Stimulated activated CD8-positive, alpha-beta memory T cell treated with anti-CD3 and anti-CD28 coated beads, Interleukin-2, amount 100 ng/mL, for 1 hour (primary cell): Measurements from ENCODE around the gene SLC37A1.
"Not testable (repeated sequence)": the region's sequence is repeated elsewhere in the genome, so short reads cannot be mapped to it uniquely, and the experiment has no call there.

Source experiments
- DNase-seq, 2 donors: peaks; one replicate each; pipeline ENCODE4 v3.0.0-alpha.2; 2020; ENCODE audit warnings: low read depth in 2 of 2

The SLC37A1 gene

DNA sequence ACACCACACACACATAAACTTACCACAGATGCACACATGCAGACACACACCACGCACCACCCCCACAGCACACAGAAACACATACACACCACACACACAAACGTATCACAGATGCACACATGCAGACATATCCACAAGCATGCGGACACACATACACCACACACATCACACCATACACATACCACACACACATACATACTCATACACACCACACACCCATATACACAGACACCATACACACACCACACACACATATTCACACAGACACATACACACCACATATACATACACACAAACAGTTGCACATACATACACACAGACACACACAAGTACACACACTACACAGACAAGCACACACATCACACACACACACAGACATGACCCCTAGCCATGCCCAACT, 102.3 kb downstream of the SLC37A1 start:
- no peak for DNase-seq

DNA sequence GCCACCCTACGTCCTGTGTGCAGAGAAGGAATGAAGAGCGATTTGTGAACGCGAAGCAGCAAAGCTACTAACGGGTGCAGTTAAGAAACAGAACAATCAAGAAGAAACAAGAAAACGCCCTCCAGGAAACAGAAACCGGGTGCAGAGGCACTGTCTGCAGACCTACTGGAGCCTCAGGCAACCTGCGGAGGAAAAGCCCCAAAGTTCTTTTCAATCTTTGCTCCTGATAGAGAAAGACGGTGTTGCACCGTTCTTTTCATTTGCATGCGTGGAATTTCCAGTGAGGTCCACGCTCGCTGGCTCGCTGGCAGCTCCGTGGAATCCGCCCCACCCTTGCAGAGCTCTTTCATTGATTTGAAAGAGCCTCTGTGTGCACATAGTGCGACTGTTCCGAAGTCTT, 102.8 kb downstream of the SLC37A1 start:
- no peak for DNase-seq

DNA sequence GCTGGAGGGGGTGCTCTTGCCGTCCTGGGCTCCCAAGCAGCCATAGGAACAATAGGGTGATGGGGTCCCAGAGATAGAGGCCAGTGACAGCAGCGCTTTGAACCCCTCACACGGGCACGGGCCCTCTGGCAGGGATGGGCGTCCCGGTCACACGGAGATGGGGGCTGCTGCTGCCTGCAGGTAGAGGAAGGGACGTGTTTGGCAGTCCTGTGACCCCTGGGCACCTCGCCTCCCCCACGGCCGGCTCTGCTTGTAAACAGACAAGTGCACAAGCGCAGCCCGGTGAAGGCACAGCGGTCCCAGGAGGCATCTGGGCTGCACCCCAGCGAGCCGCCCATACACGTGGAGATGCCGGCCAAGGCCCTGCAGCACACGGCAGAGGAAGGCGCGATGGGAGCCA, 103.3 kb downstream of the SLC37A1 start:
- DNase-seq = no peak

DNA sequence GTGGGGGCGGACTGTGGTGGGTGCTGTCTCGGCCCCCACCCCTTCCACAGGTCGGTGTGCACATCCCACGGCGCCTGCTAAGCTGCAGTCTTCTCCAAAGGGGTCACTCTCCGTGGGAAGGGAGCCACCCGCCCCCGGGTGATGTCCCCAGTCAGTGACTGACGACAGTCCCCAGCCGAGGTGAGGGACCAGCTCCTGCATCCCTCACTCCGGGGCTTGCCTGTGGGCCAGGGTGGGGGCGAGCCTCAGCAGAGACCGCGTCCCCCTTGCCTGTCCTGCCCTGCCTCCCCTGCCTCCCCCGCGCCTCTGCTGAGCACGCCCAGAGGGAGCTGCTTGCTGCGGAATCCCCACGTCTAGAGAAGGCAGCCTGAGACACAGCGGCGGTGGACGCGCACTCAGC, 103.8 kb downstream of the SLC37A1 start:
- no peak for DNase-seq

DNA sequence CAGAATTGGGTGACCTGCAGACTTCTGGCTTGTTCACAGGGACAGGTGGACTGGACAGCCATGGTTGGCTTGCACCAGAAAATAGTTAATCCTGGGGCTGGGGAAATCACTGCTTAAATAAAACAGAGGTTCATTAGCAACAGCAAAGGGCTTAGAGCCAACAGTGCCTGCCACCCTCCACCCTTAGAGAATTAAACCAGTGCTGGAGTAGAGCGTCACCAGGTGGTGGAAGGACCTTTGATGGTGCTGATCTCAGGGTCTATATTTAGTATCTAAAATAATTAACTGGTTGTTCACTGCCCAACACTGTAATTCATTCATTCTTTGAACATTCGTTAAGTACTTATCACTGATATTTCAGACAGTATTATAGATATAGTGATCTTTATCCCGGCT, 105.1 kb downstream of the SLC37A1 start:
- no peak for DNase-seq

DNA sequence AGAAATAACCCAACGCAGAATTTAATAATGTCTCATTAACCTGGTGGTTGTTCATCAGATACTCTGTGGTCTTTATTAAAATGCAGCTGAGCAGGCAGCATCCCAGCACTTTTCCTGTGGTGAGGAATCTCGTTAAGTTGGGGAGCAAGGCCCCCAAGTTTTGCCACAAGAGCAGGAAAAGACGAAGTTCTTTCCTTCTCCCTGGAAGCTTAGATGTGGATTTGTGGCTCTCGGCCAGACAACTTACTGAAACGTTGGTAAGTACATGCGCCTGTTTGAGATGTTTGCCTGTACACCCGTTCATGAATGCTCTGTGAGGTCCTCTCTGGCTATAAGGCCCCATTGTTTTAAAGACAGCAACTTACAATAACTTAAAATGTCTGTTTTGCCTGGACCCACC, 105.5 kb downstream of the SLC37A1 start:
- DNase-seq = no peak

DNA sequence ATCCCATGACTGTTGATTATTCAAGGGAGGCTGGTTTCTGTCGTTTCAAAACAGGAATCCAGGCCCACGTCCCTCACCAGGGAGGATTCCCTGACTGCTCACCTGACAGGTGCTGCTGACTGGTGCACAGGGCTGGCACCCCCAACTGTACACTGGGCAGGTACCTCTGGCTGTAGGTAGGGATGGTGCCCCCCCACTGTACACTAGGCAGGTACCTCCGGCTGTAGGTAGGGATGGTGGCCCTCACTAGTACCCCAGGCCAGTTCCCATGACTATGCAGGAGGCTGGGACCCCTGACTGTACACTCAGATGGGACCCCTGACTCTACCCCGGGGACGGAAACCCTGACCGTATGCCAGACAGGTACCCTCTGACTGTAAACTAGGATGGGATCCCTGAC, 106.2 kb downstream of the SLC37A1 start:
- DNase-seq = no peak

DNA sequence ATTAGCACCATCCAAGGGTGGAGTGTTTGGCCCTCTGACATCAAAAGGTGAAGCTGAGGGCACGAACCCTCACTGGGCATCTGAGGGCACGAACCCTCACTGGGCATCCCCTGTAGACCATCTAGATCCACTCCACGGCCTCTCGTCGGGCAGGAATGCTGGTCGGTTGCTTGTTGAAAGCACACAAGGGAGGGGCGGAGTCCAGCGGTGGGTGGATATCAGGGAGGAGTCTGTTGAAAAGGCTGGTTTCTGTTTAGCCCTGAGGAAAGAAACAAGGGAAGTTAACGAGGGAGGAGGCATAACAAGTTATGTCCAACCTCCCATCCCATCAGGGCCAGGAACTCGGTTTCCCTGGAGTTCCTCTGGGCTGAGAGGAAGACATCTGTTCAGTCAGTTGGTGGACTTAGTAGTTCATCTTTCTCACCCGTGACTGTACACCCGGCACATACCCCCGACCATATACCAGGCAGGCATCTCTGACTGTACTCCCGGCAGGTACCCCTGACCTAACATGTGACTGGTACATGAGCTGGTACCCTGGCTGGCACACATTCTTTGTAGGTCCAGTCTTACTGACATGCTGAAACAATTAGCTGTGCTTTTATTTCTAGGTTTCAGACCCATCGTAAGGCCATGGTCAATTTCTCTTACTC, 107.6 kb downstream of the SLC37A1 start:
- DNase-seq = no peak

DNA sequence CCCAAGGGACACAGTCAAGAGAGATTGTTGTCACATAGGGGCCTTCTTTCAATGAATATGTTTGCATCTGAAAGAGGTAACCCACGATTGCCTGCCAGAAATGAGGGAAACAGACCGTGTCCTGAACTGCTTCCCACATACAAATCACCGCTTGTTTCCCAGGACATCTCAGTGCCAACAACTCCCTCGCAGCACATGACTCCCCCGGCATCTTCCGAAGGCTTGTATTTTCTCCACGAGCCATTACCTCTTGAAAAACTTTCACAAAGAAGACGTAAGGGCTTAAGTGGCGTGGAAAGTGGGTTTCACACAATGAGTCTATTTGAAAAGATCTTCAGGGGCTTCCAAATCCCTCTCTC, 108.1 kb downstream of the SLC37A1 start:
- DNase-seq = no peak

DNA sequence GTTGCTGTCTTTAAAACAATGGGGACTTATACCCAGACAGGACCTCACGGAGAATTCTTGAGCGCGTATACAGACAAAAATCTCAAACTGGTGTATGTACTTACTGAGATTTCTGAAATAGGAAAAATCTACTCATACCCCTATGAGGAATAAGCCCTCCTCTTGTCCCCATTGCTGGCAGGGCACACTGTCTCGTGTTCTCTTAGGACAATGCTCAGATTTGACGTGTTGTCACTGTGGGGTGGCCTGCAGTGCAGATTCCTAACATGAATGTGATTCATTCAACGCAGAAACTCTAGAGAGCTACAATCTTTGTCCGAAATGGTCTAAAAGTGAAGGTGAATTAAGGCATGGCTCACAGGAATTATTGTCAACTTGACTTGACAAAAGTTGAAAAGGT, 108.6 kb downstream of the SLC37A1 start:
- no peak for DNase-seq

DNA sequence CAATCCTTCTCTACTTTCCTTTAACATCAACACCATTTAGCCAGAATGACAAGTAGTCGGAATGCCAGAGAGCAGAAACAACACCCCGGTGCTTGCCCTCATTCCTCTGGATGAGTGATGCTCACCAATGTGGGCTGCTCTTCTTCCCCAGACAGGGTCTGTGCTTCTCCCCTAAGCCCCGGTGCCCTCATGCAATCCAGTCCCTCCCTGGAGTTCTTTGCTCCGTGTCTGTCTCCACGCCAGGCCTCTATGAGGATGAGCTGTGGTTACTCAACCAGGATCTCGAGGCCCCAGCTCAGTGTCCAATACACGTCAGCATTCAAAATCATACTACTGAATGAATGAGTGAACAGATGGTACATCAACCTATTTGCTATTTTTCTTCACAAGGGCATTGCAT, 110.0 kb downstream of the SLC37A1 start:
- DNase-seq = no peak

DNA sequence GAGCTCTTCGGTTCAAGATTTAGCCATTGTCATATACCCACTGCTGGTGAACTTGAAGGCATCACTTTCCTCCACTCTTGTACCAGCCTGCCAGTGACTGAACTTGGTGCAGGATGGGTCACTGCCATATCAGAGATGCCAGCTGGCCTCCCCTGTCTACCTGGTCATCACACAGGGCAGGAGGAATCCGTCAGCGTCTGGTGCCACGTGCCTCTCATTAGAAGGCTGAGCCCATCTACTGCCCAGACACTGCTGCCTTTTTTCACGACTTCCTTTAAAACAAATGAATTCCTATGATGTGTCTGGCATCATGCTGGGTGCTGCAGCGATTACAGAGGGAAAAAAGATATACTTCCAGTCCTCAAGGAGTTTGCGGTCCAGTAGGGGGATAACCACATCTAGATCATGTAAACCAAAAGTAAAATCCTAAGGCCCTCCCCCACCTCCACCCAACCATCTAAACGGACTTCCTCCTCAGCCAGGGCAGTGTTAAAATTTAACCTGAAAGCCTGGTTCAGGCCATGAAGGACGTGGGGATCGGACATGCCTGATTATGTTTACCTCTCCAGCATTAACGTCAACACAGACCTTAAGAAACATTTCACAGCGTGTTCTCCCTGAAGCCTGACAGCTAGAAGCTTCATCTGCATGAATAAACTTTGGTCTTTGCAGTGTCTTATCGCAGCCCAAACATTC, 110.6 kb downstream of the SLC37A1 start:
- DNase-seq = no peak

DNA sequence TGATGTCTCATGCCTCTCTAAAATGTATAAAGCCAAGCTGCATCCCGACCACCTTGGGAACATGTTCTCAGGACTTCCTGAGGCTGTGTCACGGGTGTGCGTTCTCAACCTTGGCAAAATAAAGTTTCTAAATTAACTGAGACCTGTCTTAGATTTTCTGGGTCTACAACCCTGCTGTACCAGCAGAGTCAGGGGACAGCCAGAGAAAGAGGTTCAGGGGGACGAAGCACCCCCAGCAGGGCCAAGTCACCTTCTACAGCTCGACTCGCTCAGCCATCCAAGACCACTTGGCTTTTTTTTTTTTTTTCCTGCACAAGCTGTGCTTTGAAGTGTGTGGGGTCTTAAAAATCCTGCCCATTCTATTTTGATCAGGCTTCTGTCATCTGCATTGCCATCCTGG, 111.3 kb downstream of the SLC37A1 start:
- DNase-seq = no peak

DNA sequence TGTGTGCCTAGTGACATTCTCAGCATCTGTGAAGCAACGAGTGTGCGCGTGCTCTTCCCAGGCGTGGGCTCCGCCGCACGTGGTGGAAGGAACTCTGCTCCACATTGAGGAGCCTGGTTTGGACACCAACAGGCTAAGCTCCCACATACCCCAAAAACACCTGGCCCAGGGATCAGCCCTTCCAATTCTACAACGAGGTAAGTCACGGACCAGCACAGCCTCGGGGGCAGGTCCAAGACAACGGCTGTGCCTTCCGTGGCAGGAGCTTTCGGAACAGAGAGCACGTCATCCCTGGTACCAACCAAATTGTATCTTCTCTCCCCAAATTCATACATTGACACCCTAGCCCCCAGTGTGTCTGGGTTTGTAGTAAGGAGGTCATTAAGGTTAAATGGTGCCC, 112.5 kb downstream of the SLC37A1 start:
- DNase-seq = no peak

DNA sequence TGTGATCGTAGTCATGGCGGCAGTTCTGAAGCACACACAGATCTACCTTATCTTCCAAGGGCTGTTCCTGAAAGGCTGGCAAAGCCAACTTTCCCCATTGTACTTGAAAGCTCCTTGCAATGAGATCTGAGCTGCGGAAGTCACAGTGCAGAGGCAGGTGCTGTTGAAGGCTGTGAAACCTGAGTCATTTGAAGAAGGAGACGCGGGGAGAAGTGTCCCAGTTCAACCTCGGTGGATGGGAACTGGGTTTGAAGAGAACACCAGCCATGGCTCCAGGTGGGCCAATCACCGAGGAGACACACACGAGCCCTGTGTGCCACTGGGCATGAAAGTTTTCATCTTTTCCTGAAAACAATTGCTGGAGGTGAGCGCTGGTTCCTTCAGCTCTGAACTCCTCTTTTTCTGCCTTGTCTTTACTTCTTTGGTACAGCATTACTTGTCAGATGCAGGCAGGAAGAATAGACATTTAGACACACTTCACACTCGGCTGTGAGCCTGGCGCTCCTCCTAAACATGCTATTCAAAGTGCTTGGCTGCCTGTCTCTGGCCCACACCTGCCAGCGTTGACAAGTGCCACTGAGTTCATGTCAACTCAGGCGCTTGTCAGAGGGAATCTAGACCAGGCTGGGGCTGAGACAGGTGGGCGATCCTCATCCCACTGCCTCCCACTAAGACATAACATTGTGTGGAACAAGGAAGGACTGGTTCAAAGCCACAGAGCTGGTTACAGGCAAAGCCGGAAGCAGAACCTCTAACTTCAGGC, 114.1 kb downstream of the SLC37A1 start:
- no peak for DNase-seq

DNA sequence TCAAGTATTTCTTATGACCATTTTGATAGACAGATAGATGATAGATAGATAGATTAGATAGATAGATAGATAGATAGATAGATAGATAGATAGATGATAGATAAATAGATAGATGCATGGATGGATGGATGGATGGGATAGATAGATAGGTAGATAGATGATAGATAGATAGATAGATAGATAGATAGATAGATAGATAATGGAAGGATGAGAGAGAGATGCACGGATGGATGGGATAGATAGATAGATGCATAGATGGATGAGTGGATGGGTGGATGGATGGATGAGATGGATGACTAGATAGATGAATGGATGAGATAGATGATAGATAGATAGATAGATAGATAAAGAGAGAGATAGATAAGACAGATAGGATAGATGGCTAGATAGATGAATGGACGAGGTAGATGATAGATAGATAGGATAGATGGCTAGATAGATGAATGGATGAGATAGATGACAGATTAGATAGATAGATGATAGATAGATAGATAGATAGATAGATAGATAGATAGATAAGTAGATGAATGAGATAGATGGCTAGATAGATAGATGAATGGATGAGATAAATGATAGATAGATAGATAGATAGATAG, 114.9 kb downstream of the SLC37A1 start:
- not testable (repeated sequence) for DNase-seq

DNA sequence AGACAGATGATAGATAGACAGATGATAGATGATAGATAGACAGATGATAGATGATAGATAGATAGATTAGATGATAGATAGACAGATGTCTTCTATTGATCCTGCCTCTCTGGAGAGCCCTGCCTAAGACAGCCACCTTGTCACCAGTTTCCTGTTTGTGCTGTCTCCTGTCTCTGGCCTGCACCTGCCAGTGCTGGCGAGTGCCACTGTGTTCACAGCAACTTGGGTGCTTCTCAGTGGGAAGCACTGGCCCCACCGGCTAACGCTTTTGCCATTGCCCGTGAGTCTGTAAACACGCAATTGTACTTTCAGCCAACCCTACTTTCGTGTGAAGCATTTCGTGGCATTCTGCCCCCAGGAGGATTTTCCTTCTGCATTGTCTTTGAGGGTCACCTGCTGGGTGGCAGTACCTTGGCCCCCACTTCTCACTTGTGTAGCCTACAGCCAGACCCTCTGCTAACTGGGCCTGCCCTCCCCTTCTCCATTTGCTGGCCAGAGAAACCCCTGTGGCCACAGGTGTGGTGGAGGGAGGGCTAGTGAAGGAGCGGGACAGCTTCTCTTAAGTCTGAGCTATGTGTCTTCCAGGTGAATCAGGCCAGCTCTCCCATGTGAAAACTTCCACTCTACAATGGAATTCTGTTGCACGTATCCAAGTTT, 116.4 kb downstream of the SLC37A1 start:
- DNase-seq = no peak

DNA sequence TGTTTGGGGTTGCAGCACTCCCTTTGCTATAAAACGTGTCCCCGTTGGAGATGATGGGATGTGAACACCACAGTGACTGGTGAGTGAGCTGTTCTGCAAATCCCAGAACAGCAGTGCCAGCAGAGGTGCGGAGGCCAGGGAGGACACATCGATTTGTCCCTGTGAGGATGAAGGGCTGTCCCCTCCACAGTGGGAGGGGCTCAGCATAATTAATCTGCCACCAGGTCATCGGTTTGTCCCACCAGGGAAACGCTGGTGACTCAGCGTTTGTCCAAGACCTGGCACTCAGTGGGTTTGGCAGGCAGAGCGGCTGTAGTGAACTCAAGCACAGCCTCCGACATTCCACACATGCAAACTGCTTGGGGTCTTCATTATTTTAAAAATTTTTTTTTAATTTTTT, 117.0 kb downstream of the SLC37A1 start:
- no peak for DNase-seq
